Hepatocyte (in vitro differentiated cells): ENCODE data around the gene LRRC27.

Experiments
- CTCF ChIP-seq: fragments of 200-600 bp; sonication (generic); IDR thresholded peaks from 2 replicates; pipeline ENCODE4 v1.5.1; 2016; ENCODE audit warnings: antibody characterized with exemption, mild to moderate bottlenecking; ENCODE audit not compliant: poor library complexity
- EZH2 ChIP-seq: fragments of 200-600 bp; sonication (generic); IDR thresholded peaks from 2 replicates; pipeline ENCODE4 v1.6.1; 2016; ENCODE audit warnings: antibody characterized with exemption, mild to moderate bottlenecking, borderline replicate concordance
- EZH2phosphoT487 ChIP-seq: fragments of 200-600 bp; sonication (generic); IDR thresholded peaks from one replicate; pipeline ENCODE4 v1.6.1; 2018; ENCODE audit warnings: antibody characterized with exemption, mild to moderate bottlenecking, low read depth, moderate library complexity; ENCODE audit not compliant: unreplicated experiment, severe bottlenecking

GRCh38 chr10:132308587-132309470, 23.2 kb upstream of the LRRC27 start:
- TF ChIP-seq CTCF (no peak), EZH2phosphoT487 (no peak), EZH2 (no peak)
